HG02678 (cell line): ENCODE data around the gene MAST3.

Experiments
- ATAC-seq: cut with Tn5 transposase; IDR thresholded peaks from one replicate; pipeline ENCODE4 v1.9.1; 2021; ENCODE audit warnings: mild to moderate bottlenecking, moderate library complexity; ENCODE audit not compliant: unreplicated experiment

MAST3 gene

GRCh38 chr19:18109733-18110608 lies 12.4 kb downstream of the MAST3 start:
- ATAC-seq, result no peak

GRCh38 chr19:18110609-18111232 lies 13.1 kb downstream of the MAST3 start:
- ATAC-seq, result no peak

- no peak for ATAC-seq
These were observed 15.5 kb downstream of the MAST3 start for GRCh38 chr19:18112989-18113478.

- ATAC-seq, result no peak
These were observed 16.2 kb downstream of the MAST3 start for GRCh38 chr19:18113827-18114226.

GRCh38 chr19:18114483-18114882 lies 16.9 kb downstream of the MAST3 start:
- no peak for ATAC-seq

- no peak for ATAC-seq
These were observed 19.8 kb downstream of the MAST3 start for GRCh38 chr19:18117364-18117691.

- peak; percentile 86 for ATAC-seq
These were observed 20.3 kb downstream of the MAST3 start for GRCh38 chr19:18117692-18118378.

GRCh38 chr19:18118420-18119012 lies 20.9 kb downstream of the MAST3 start:
- no peak for ATAC-seq

- ATAC-seq, result no peak
These were observed 21.6 kb downstream of the MAST3 start for GRCh38 chr19:18119013-18119716.

GRCh38 chr19:18119717-18120105 lies 22.1 kb downstream of the MAST3 start:
- no peak for ATAC-seq

GRCh38 chr19:18120127-18120526 lies 22.5 kb downstream of the MAST3 start:
- ATAC-seq, result no peak

GRCh38 chr19:18121166-18121565 lies 23.6 kb downstream of the MAST3 start:
- no peak for ATAC-seq

- ATAC-seq, result no peak
These were observed 24.8 kb downstream of the MAST3 start for GRCh38 chr19:18122424-18122823.

- no peak for ATAC-seq
These were observed 25.6 kb downstream of the MAST3 start for GRCh38 chr19:18122860-18123795.

GRCh38 chr19:18123819-18124218 lies 26.2 kb downstream of the MAST3 start:
- no peak for ATAC-seq

GRCh38 chr19:18126097-18126496 lies 28.5 kb downstream of the MAST3 start:
- no peak for ATAC-seq

GRCh38 chr19:18128044-18128443 lies 30.5 kb downstream of the MAST3 start:
- no peak for ATAC-seq

- ATAC-seq, result no peak
These were observed 31.2 kb downstream of the MAST3 start for GRCh38 chr19:18128805-18129204.

GRCh38 chr19:18130523-18131242 lies 33.1 kb downstream of the MAST3 start:
- ATAC-seq, result no peak
